ENCODE data around the gene ACTL10.

- TF ChIP-seq CTCF (IDR thresholded peaks at IDR 0.05): no peak
- no peak for TF ChIP-seq POLR2AphosphoS5 (IDR thresholded peaks at IDR 0.05)
- no peak for TF ChIP-seq EP300 (IDR thresholded peaks at IDR 0.05)
- no peak for TF ChIP-seq POLR2A (IDR thresholded peaks at IDR 0.05)
These were observed 37.2 kb upstream of the ACTL10 start for GRCh38 chr20:33629533-33629932.
